GM19328 (cell line): ENCODE results near the gene NCOA7.

Source experiments
- ATAC-seq: cut with Tn5 transposase; IDR thresholded peaks from one replicate; pipeline ENCODE4 v1.9.1; 2021; ENCODE audit warnings: mild to moderate bottlenecking, moderate library complexity; ENCODE audit not compliant: unreplicated experiment

The NCOA7 gene

GRCh38 chr6:125790358-125791150, at the start of gene NCOA7:
TSS of gene NCOA7 (plus strand) at chr6:125790960. CDS start at chr6:125815355, 24,395 bp downstream.
- peak; percentile 82 for ATAC-seq

- no peak for ATAC-seq
Measured at GRCh38 chr6:125741336-125741735, 49.4 kb upstream of the NCOA7 start.

DNA sequence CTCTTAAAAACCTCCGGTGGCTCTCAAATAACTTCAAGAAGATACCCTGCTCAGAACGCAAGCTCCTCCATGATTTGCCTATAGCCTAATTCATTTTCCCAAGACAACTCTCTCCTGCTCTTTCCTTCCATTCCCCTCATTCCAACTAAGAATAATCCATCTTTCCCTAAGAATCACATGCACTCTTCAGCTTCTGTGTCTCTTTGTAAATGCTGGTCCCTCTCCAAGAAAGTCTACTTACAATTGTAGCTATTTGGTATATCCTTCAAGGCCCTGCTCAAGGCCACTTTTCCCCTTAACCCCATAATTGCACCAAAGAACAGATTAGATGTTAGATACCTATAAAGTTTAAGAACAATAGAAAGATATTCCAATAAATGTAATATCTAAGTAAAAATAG, 48.7 kb upstream of the NCOA7 start:
- ATAC-seq: no peak

GRCh38 chr6:125742464-125743120, 48.2 kb upstream of the NCOA7 start:
- no peak for ATAC-seq

GRCh38 chr6:125743604-125744003, 47.2 kb upstream of the NCOA7 start:
- no peak for ATAC-seq

GRCh38 chr6:125745281-125746018, 45.3 kb upstream of the NCOA7 start:
- ATAC-seq: no peak

- ATAC-seq: no peak
Measured at GRCh38 chr6:125746019-125746414, 44.7 kb upstream of the NCOA7 start.

GRCh38 chr6:125746731-125747588, 43.8 kb upstream of the NCOA7 start:
- ATAC-seq: peak; percentile 47

DNA sequence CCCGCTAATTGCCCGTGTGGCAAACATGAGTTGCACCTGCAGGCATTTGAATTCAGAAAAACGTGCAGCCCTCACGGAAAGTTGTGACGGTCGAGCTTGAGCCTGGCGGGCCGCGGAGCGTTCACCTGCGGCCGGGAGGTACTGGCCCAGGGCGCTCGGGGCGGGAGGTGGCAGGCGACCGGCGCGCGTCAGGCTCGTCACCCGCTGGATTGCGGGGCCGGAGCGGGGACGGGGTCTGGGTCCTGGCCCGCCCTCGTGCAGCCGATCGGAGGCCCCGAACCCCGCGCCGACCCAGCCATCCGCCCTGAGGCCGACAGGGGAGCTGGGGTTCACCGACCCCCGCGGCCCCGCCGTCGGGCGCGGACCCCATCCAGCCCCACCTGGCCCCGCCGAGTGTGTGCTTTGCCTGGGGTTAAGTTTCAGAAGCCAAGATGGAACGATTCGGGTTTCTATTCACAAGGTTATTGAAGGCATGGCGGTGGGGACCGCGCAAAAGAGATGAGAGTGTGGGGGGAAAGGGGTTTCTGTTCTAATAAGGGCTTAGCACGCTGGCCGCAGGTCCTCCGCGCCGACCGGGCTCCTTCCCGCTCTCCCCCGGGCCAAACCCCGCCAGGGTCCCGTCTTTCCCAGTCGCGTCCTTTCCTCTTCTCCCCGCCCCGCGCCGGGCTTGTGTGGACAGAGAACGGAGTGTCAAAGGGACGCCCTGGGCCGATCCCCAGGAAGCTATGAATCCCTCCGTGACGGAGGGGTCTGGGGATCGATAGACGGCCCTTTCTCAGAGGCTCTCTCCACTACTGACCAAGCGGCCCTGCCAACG, 43.0 kb upstream of the NCOA7 start:
- no peak for ATAC-seq

DNA sequence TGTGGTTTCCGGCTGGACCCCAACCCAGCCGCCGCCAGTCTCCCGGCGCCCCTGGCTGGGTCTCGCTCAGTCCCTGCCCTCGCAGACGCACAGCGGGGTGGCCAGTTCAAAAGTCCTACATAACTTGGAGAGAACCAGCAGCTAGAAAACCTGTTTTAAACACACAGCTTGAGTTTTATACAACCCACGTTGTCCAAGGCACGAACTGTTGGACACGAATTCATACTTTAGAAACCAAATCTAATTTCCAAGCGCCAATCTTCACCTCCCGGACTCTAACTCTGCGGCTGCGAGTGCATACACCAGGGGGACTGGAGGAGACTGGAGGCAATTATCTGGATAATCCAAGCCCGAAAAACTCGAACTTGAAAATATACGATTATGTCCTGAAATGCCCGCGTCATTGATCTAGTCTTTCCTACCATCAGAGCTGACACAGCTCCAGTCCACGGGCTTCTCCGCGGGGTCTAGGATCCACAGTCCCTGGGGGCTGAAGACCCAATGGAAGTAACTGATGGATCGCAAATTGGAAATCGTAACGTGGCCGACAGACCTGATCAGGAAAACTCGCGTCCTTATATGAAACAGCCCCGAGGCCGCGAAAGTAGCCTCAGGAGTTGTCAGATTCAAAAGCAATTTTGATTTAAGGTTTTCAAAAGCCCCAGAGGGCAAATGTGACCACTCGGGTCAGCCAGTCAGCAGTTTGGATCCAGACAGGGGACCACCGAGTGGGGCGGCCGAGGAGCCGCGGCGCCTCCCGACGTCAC, 42.2 kb upstream of the NCOA7 start:
- no peak for ATAC-seq

DNA sequence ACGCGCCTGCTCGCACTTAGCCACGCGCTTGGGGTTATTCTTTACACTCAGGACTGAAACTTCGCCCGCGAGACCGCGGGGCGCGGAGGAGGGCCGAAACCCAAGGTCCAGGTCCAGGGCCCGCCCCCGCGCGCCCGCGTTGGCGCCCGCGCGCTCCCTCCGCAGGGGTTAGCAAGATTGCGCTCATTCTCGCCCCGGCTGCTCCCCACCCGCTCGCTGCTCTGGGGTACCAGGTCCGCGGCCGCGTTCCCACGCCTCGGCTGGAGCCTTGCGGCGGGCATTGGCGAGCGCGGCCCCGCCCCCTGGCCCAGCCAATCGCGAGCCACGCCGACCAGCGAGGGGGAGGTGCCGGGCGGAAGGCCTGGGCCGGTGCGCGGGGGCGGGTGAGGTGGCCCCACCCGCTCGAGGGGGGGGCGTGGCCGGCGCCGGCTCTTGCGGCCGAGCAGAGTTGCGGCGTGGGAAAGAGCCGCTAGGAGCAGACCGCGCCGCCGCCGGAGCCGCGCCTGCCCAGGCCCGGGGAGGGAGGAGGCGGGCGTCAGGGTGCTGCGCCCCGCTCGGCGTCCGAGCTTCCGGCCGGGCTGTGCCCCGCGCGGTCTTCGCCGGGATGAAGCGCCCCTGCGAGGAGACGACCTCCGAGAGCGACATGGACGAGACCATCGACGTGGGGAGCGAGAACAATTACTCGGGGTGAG, 41.4 kb upstream of the NCOA7 start, which contains the start of gene HEY2:
TSS of gene HEY2 (plus strand) at position 460 of the 692 bp plus-strand sequence. CDS start at position 605, 145 bp downstream.
- peak; percentile 86 for ATAC-seq

DNA sequence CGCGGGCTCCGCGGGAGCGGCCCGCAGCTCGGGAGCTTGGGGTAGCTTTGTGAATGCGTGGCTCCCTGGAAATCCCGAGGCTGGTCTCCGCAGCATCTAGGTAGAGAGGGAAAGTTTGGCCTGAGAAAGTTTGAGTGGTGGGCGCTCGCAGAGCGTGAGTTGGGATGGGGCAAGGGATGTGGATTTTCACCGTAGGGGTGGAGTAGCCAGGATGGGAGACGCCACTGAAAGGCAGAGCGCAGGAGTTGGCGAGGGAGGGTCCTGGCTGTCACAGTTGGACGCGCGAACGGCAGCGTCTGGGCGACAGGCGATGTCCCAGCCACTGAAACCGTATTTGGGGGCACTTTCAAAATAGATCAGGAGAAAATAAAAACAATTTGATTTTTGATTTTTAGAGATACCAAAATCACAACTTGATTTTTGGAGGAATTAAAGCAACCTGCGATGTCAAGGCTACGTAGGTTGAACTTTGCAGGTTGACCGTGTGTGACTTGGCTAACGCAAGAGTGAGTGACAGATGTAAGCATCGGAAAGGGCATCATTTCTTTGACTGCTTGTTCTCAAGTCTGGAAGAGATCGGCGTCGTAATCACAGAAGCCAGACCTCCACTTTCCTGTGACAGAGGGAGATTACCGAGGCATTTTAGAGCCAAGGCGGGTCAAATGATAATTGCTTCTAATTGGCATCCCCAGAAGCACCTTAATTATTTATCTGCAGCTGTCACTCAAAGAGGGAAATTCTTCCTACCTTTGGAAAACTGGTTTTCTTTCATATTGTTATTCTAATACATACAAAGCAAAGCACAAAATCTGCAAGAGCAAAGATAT, 40.7 kb upstream of the NCOA7 start:
- no peak for ATAC-seq

DNA sequence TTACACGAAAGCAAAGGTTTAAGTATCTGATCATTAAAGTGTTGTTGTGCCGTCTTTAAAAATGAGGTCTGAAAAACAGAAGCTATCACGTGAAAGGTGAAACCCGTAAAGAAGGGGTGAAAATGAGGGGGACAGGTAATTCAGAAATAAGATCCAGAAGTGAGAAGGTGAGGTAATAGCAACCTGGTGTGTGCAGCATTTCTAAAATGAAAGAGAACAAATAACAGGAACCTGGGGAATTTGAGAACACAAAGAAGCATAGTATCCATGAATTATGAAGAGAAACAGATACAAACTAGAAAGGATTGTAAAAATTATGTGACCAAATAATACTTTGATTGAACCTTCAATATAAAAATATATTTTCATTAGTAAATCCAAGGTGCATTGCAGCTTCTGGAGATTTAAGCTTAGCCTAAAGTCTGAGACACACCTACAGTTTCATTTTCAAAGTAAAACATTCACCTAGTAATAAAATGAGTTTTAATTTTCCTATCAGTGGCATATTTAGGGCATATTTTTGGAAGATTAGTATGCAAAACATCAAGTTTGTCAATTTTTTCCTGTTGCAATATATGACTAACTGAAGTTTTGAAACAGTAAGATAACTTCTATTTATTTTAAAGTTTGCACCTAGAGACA, 39.9 kb upstream of the NCOA7 start:
- no peak for ATAC-seq

DNA sequence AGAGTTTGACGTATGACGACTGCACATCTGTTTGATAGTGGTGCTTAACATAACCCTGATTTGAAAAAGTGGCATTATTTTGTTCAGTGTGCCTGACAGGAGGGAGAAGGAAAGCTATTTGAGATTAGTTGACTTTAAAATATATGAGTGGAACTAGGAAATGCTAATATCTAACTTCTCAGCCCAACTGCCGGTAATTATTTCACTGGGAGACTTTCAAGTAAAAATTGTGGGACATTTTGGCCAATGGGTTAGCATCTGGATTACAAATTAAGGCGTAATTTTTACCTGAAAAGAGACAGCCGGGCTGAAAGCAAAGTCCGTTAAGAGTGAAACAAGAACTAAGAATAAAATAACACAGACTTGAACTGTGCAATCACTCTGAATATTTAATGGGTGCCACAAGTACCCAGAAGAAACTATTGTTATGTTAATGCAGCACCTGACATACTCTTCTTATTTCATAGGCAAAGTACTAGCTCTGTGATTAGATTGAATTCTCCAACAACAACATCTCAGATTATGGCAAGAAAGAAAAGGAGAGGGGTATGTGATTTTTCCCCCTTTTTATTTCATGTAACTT, 39.3 kb upstream of the NCOA7 start:
- ATAC-seq: no peak

DNA sequence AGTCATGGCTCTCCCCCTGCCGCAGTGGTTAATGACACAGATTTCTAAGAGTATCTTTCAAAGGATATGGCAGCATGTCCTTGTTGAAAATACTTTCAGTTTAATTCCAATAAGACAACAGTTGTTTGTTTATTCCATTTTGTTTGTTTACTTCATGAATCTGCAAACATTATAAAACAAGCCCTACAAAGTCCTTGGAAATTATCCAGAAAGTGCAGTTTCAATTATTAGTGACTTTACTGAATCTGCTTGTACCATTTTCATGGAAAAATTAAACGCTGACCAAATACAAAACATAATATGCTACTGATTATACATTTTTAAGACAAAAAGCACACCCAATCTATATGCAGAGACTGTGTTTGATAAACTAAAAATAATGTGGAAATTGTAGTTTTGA, 38.0 kb upstream of the NCOA7 start:
- no peak for ATAC-seq

DNA sequence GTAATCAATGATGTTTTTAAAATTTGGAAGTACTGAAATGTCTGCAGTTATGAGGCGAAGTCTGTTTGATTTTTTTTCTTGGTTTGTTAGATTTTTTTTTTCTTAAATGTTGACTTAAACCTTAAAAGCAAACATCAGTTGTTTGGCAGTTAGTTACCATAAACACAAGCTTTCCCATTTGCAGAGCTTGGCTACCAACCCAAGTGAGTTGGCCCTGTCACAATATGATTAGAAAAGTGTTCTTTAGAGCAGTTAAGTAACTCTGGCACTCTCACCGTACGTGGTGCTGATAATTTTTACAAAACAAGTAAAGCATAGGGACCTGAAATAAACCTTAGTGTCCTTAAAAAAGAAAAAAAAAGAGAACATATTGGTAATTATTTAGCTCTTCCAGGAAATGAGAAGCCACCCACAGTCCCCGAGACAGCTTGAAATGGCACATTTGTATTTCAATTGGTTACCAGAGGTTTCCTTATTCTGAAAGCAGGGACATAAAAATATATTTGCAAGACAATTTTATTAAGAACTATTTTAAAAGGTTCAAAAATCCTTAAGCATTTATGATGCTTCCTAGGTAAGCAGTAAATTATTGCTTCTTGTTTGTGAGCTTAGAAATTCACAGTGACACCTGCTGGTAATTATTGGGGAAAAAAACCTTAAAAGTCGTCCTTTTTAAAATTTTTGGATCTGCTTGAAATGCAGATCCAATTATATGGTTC, 37.4 kb upstream of the NCOA7 start:
- ATAC-seq: no peak
